GM12865 (cell line): ENCODE measurements around the gene NMU.
"Not testable (repeated sequence)": the region's sequence is repeated elsewhere in the genome, so short reads cannot be mapped to it uniquely, and the experiment has no call there.

Experiments
- DNase-seq: peaks from one replicate; pipeline ENCODE4 v3.0.0; 2010; ENCODE audit warnings: low read depth
- H3K4me3 ChIP-seq: 2 replicates; pipeline ENCODE4 v1.5.1; 2011; ENCODE audit warnings: mild to moderate bottlenecking, low read depth, low read length, control low read depth
- CTCF ChIP-seq: IDR thresholded peaks from 2 replicates; pipeline ENCODE4 v1.5.1; 2011; ENCODE audit warnings: low read length, control low read depth, low read depth, inconsistent platforms; ENCODE audit not compliant: insufficient read depth; ENCODE audit errors: missing control alignments

Gene NMU

DNA sequence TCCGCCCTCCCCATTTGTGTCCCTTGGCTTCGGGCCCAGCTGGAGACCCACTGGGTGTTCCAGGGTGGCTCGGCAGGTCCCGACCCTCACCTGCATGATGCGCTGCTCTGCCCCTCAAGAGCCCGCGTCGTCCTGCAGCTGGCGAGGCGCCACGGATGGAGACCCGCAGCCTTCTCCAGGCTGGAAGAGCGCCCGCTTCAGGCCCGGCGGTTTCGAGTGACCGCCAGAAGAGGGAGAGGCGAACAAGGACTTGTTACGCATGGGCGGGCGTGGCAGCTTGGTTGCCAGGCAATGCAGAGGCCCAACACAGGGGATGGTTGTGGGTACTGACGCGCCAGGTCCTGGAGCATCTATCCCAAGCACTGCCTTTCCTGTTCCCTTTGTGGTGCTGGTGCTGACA is 44.1 kb downstream of the NMU start, which contains the start of gene PDCL2:
PDCL2 (minus strand) TSS at position 232 of the 400 bp plus-strand sequence; CDS start at position 96, 136 bp downstream.
- H3K4me3 ChIP-seq: no peak within 1 kb of the TSS
- TF ChIP-seq CTCF: no peak
- no peak for DNase-seq

DNA sequence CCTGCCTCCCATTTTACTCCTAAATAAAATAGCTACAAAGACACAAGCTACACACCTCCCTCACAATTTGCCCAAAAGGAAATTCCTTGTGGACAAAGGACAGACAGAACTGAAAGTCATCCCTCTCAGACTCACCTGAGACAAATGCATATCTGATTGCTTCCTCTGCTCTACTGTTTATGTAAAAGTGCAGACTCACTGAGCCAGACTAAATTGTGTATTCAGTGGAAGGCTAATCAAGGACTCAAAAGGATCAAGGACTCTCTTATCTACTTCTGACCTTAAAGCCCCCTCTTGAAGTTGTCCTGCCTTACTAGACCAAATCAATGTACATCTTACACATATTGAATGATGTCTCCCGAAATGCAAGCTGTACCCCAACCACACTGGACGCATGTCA is 47.9 kb downstream of the NMU start:
- no peak for DNase-seq
- H3K4me3 ChIP-seq: no peak overlapping the region
- TF ChIP-seq CTCF: no peak

- H3K4me3 ChIP-seq, DNase-seq: not testable (repeated sequence)
Measured at GRCh38 chr4:55582773-55583172, 53.3 kb downstream of the NMU start.

DNA sequence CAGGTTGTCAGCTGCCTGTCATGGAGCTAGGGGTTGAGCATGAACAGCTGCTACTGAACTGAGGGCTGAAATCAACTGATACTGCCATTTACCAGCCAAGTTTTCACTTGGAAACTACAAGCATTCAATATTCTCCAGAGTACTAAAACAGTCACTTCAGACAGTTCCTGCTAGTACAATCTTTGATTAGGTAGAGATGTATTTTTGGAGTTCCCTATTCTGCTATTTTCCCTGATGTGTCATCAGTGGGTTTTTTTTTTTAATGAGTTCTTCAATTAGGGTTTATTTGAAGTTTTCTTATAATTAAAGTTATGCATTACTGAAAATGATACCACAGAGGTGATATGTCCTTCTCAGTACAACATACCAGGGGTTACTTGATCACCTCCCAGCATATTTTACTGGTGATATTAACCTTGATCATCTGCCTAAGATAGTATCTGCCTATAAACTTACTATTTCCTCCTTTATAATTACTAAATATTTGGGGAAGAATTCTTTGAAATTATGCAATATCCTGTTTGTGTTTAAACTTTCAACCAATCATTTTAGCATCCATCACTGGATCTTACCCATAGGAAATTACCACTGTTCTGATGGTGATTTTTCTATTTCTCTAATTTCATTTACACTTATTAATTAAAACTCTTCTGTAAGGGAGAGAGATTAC is 57.6 kb downstream of the NMU start:
- no peak for TF ChIP-seq CTCF
- DNase-seq: no peak
- H3K4me3 ChIP-seq: no peak overlapping the region

DNA sequence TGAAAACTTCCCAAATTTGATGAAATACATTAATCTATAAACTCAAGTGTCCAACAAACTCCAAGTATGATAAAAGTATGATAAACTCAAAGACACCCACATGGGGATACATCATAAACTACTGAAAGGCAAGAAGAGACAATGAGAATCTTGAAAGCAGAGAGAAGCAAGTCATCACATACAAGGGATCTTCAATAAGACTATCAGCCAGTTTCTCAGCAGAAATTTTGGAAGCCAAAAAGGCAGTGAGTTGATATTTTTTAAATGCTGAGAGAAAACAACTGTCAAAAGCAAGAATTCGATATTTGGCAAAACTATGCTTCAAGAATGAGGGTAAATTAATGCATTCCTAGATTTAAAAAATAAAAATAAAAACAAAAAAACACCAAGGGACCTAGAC is 60.6 kb downstream of the NMU start:
- TF ChIP-seq CTCF: no peak
- DNase-seq: no peak
- no peak overlapping the region for H3K4me3 ChIP-seq

DNA sequence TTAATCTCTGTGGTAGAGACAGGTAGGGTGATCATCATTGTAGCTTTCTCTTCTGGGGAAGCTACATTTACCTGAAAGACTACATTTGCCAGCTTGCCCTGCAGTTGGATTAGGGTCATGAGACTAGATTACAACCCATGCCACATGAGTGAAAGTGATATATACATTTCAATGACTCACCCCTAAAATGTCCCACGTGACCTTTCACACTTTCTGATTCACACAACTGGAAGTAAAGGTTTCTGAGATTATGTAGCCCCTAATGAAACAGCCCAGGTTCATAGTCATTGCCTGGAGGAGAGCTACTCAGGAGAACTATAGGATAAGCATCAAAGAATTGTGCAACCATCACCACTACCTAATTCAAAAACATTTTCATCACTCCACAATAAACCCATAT is 61.8 kb downstream of the NMU start:
- no peak overlapping the region for H3K4me3 ChIP-seq
- no peak for TF ChIP-seq CTCF
- DNase-seq: no peak

DNA sequence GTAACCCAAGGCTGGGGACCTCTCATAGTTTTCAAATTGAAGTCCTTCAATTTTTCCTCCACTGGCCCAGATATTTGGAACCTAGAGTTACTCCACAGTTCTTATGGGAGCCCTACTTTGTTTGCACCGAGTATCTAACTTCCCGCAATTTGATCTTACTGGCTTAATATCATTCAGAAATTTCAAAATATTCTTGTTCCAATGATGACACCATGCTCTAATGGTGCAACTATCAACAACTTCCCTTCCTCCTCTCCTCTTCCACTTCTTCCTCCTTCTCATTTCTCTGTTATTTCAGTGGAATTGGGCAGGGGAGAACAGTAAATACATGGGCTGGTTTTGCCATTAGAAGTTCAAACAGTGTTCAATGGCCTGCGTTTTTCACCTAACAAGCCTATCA is 64.3 kb downstream of the NMU start:
- DNase-seq: no peak
- H3K4me3 ChIP-seq: no peak overlapping the region
- TF ChIP-seq CTCF: no peak
